B cell (primary cell): ENCODE results near the gene DDAH2. TPM values are rescaled to one million over a fixed set of nuclear protein-coding genes. Genes with fewer than 3 reads are reported as not detected.

Source experiments
- ATAC-seq: fragments of 200-7000 bp; cut with Tn5 transposase; one replicate; pipeline ENCODE4 v1.10.0; 2021; ENCODE audit warnings: low read depth, mild to moderate bottlenecking, moderate number of reproducible peaks, moderate library complexity
- CTCF ChIA-PET: fragments of 350-600 bp; sonication (Branson Sonifier 250); formaldehyde crosslinking; loops from one replicate; lab custom pipeline; 2021; ENCODE audit warnings: antibody characterized with exemption, inconsistent platforms; lab: Charles Lee
- POLR2A ChIA-PET: fragments of 350-600 bp; sonication (Branson Sonifier 250); formaldehyde crosslinking; loops from one replicate; lab custom pipeline; 2021; ENCODE audit warnings: antibody characterized with exemption; lab: Charles Lee
- DNase-seq: peaks from one replicate; pipeline ENCODE4 v3.0.0; 2013
- H2AFZ ChIP-seq: 2 replicates; pipeline ENCODE4 v1.6.1; 2012; ENCODE audit warnings: mild to moderate bottlenecking, low read depth, low read length; ENCODE audit not compliant: insufficient read depth, poor library complexity, severe bottlenecking
- H3K27ac ChIP-seq, 2 donors: 1 replicate in 1 of 2; 2 replicates in 1 of 2; pipeline ENCODE4 v1.5.1; 2012 to 2013; ENCODE audit warnings: low read length in 2 of 2, mild to moderate bottlenecking in 2 of 2, moderate library complexity in 1 of 2
- H3K27me3 ChIP-seq, 4 experiments: fragments of 200-600 bp in 1 of 4; sonication (generic) in 1 of 4; replicated peaks in 1 of 4; 1 replicate in 2 of 4; 2 replicates in 2 of 4; pipeline versions ENCODE4 v1.6.1 to v1.7.0; 2013 to 2016; ENCODE audit warnings: low read length in 3 of 4, mild to moderate bottlenecking in 2 of 4, mixed read lengths in 1 of 4, moderate library complexity in 1 of 4; ENCODE audit not compliant: insufficient read depth in 4 of 4, control insufficient read depth in 3 of 4; ENCODE audit errors: control extremely low read depth in 1 of 4
- H3K36me3 ChIP-seq, 2 experiments: replicated peaks in 1 of 2; 1 replicate in 1 of 2; 2 replicates in 1 of 2; pipeline versions ENCODE4 v1.6.1 to v1.7.1; 2013; ENCODE audit warnings: low read length in 1 of 2; ENCODE audit not compliant: insufficient read depth in 2 of 2, control insufficient read depth in 1 of 2; ENCODE audit errors: control extremely low read depth in 1 of 2, extremely low read depth in 1 of 2
- H3K4me1 ChIP-seq, 2 donors: fragments of 200-600 bp in 1 of 2; sonication (generic) in 1 of 2; 1 replicate in 1 of 2; 2 replicates in 1 of 2; pipeline versions ENCODE4 v1.5.1 to v1.6.1; 2013 to 2017; ENCODE audit warnings: low read length in 2 of 2; ENCODE audit not compliant: control insufficient read depth in 2 of 2, insufficient read depth in 2 of 2
- H3K4me2 ChIP-seq: replicated peaks from 2 replicates; pipeline ENCODE3; 2012; ENCODE audit warnings: mild to moderate bottlenecking, low read depth, low read length; ENCODE audit not compliant: poor library complexity, severe bottlenecking
- H3K4me3 ChIP-seq, 5 experiments: fragments of 200-600 bp in 1 of 5; sonication (generic) in 1 of 5; 1 replicate in 3 of 5; 2 replicates in 2 of 5; pipeline versions ENCODE4 v1.5.1 to v1.7.0; 2011 to 2016; ENCODE audit warnings: low read length in 4 of 5, mild to moderate bottlenecking in 4 of 5, low read depth in 2 of 5, control low read depth in 1 of 5, moderate library complexity in 1 of 5; ENCODE audit not compliant: insufficient read depth in 1 of 5; ENCODE audit errors: control extremely low read depth in 1 of 5, extremely low read depth in 1 of 5
- H3K79me2 ChIP-seq: fragments of 200-600 bp; sonication (generic); one replicate; pipeline ENCODE4 v1.6.0; 2016; ENCODE audit warnings: low read length; ENCODE audit not compliant: control insufficient read depth, insufficient read depth
- H3K9ac ChIP-seq: fragments of 200-600 bp; sonication (generic); 2 replicates; pipeline ENCODE4 v1.6.1; 2017; ENCODE audit warnings: mild to moderate bottlenecking, low read length, moderate library complexity
- H3K9me3 ChIP-seq, 3 donors: one replicate each; pipeline versions ENCODE4 v1.6.1 to v1.7.1; 2013; ENCODE audit warnings: low read length in 2 of 3; ENCODE audit not compliant: control insufficient read depth in 2 of 3, insufficient read depth in 1 of 3; ENCODE audit errors: control extremely low read depth in 1 of 3
- H4K20me1 ChIP-seq: 2 replicates; pipeline ENCODE4 v1.6.0; 2012; ENCODE audit warnings: mild to moderate bottlenecking, low read length; ENCODE audit not compliant: insufficient read depth, control insufficient read depth, poor library complexity, severe bottlenecking
- H3K27ac Mint-ChIP-seq: one replicate; pipeline ENCODE4 v1.8.0; 2021; ENCODE audit warnings: mixed read lengths
- H3K27me3 Mint-ChIP-seq: one replicate; pipeline ENCODE4 v1.8.0; 2021; ENCODE audit warnings: mixed read lengths
- H3K4me1 Mint-ChIP-seq: one replicate; pipeline ENCODE4 v1.8.0; 2021; ENCODE audit warnings: mixed read lengths
- H3K4me3 Mint-ChIP-seq: one replicate; pipeline ENCODE4 v1.8.0; 2021; ENCODE audit warnings: mixed read lengths
- H3K9me3 Mint-ChIP-seq: one replicate; pipeline ENCODE4 v1.8.0; 2022; ENCODE audit warnings: mixed read lengths; ENCODE audit not compliant: insufficient read depth
- CTCF ChIP-seq: fragments of 200-600 bp; IDR thresholded peaks from one replicate; pipeline ENCODE4 v1.8.0; 2022; ENCODE audit warnings: antibody characterized with exemption, mild to moderate bottlenecking
- EZH2 ChIP-seq: IDR thresholded peaks from 2 replicates; pipeline ENCODE4 v1.6.1; 2012; ENCODE audit warnings: borderline replicate concordance, low read depth, mild to moderate bottlenecking, moderate library complexity, low read length; ENCODE audit not compliant: insufficient read depth, poor library complexity, severe bottlenecking
- WGBS: methylation state at CpG from one replicate; pipeline ENCODE4 v1.1.5; 2013; ENCODE audit warnings: missing lambda C conversion rate; ENCODE audit not compliant: insufficient coverage; 5-methylcytosine and 5-hydroxymethylcytosine counted together
- intact Hi-C: fragments of 100-400 bp; cut with micrococcal nuclease; formaldehyde crosslinking; loops from one replicate; pipeline ENCODE4 v1.10.0; 2022
- polyA plus RNA-seq: library from polyadenylated mRNA; depleted of rRNA; stranded (reverse); fragments of >200 nt; gene quantifications from 2 replicates; pipeline ENCODE4 v1.2.3, GENCODE V29; 2012
- total RNA-seq, 2 donors: library from RNA; stranded (reverse); fragments of 120-200 nt in 1 of 2; gene quantifications; 1 replicate in 1 of 2; 2 replicates in 1 of 2; pipeline versions ENCODE4 v1.2.3 to v1.2.4, GENCODE V29; 2013 to 2022

The DDAH2 gene
- total and polyA plus RNA-seq, 2 donors (not counting 1 experiment from before 2014, with no cell fraction given): 59.2 to 87.2 TPM

- no peaks in the 10 kb centered on the region for H3K27me3 Mint-ChIP-seq
- 100% methylated on average over 1 of the region's 5 CpGs for WGBS
- Histone ChIP-seq H3K4me2 (peak overlapping the region; percentile 75), H3K27me3 (no peaks in the 10 kb centered on the region), H3K4me3 (no peak overlapping the region), H3K27ac (no peak overlapping the region), H3K79me2 (peaks cover 42% of the 10 kb centered on the region), H3K4me1 (peaks cover 20 to 28% of the 10 kb centered on the region in 2 donors), H2AFZ (no peak overlapping the region), H3K9ac (no peak overlapping the region), H3K9me3 (no peaks in the 10 kb centered on the region), H4K20me1 (no peaks in the 10 kb centered on the region), H3K36me3 (peaks cover 0 to 42% of the 10 kb centered on the region in 2 experiments)
- peaks cover 32% of the 10 kb centered on the region for H3K4me1 Mint-ChIP-seq
- peak overlapping the region; percentile 98 for H3K4me3 Mint-ChIP-seq
- H3K9me3 Mint-ChIP-seq: no peaks in the 10 kb centered on the region
- DNase-seq (no peak), ATAC-seq (no peak)
- H3K27ac Mint-ChIP-seq: peak overlapping the region; percentile 28
- CTCF ChIA-PET: interaction anchor here (1.2 kb wide), 1 partner anchor 102 kb away, joined by 4 read pairs; no protein-coding TSS in a partner anchor
- intact Hi-C loops: loop anchor here (5.0 kb wide), 1 partner anchor 34 kb away; the partner anchor contains the start of genes CSNK2B and LY6G5B
- TF ChIP-seq CTCF (no peak), EZH2 (no peak)
- POLR2A ChIA-PET: no interaction called here
Observed at GRCh38 chr6:31700740-31701401, 28.2 kb downstream of the DDAH2 start.

- Histone ChIP-seq H2AFZ (no peak overlapping the region), H3K27ac (no peak overlapping the region), H3K79me2 (peaks cover 37% of the 10 kb centered on the region), H3K36me3 (peaks cover 0 to 66% of the 10 kb centered on the region in 2 experiments), H3K4me2 (no peak overlapping the region), H3K27me3 (no peaks in the 10 kb centered on the region), H3K4me1 (peaks cover 14 to 19% of the 10 kb centered on the region in 2 donors), H3K9ac (no peak overlapping the region), H3K9me3 (no peaks in the 10 kb centered on the region), H4K20me1 (no peaks in the 10 kb centered on the region), H3K4me3 (no peak overlapping the region)
- CTCF ChIA-PET: interaction anchor here (0.6 kb wide), 1 partner anchor 562 kb away, joined by 3 read pairs; no protein-coding TSS in a partner anchor
- no peak overlapping the region for H3K4me3 Mint-ChIP-seq
- peak overlapping the region; percentile 21 for H3K27ac Mint-ChIP-seq
- no peaks in the 10 kb centered on the region for H3K9me3 Mint-ChIP-seq
- ATAC-seq: no peak
- TF ChIP-seq EZH2 (no peak), CTCF (no peak)
- H3K27me3 Mint-ChIP-seq: no peaks in the 10 kb centered on the region
- peaks cover 24% of the 10 kb centered on the region for H3K4me1 Mint-ChIP-seq
- no peak for DNase-seq
- POLR2A ChIA-PET: no interaction called here
- no CpG with 5 or more reads among the region's 3 CpGs for WGBS
- intact Hi-C loops: no loop called here
Observed at GRCh38 chr6:31697555-31697954, 31.5 kb downstream of the DDAH2 start.
